ENCODE data around the gene HMCN1. TPM values are rescaled to one million over a fixed set of nuclear protein-coding genes. Genes with fewer than 3 reads are reported as not detected.

The HMCN1 gene
- total RNA-seq, 1 experiment from 2014 or later: 14.9 TPM

GRCh38 chr1:186228749-186229148 is 494.6 kb downstream of the HMCN1 start:
- in situ Hi-C loops (cut with HindIII; ENCODE audit: low sequenced_read_pairs): no loop called here
- no peak for DNase-seq (ENCODE audit: low spot score)

DNA sequence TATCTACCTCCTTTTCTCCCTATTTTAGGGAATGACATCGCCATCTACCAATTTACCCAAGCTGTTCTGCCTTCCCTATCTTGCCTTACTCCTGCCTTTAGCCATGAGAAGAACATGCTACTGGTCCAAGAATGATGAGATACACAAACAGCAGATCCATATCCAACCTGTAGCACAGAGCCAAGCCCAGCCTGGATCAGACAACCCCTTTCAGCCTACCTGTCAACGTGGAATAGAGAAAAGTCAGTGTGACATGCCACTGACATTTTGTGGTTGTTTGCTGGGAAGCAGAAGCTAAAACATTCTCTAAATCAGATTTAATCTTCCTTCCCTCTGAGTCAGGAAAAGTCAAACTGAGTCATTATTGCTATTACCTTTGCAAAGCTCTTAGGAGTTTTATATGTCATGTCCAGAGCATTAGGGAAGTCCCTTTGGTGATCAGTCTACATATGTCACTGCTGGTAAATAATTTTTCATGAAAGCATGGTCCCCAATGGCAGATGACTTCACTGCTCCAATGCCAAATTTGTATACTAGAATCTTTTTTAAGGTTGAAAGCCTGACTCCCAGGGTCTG is 497.8 kb downstream of the HMCN1 start:
- in situ Hi-C loops (cut with HindIII; ENCODE audit: low sequenced_read_pairs): no loop called here
- DNase-seq (ENCODE audit: low spot score): no peak

DNA sequence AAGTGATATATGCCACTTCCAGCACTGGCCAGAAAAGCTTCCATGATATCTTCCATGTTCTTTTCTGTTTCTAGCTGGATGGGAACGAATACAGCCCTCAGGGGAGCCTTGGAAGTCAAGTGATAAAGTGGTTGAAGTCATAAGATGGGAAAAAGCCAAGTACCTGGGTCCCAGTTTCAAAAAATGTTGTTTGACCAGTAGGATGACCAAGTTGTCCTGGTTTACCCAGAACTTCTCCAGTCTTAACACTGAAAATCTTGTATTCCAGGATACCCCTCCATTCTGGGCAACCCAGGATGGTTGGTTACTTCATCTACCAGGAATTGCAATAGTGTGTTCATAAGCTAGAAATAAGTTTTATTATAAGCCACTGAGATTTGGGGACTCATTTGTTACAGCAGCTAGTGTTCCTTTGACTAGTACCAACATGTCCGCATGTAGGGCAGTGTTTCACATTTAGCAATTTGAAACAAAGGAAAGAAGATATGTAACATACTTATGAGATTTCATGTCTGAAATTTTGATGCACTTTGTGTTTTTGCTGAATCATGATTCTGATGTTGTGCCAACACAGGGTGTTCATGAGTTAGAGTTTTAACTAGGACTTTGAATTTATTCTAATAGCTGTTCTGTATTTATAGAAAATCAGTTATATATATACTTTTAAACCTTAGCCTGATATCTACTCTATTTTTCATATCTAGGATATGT is 500.9 kb downstream of the HMCN1 start:
- in situ Hi-C loops (cut with HindIII; ENCODE audit: low sequenced_read_pairs): no loop called here
- DNase-seq (ENCODE audit: low spot score): no peak

DNA sequence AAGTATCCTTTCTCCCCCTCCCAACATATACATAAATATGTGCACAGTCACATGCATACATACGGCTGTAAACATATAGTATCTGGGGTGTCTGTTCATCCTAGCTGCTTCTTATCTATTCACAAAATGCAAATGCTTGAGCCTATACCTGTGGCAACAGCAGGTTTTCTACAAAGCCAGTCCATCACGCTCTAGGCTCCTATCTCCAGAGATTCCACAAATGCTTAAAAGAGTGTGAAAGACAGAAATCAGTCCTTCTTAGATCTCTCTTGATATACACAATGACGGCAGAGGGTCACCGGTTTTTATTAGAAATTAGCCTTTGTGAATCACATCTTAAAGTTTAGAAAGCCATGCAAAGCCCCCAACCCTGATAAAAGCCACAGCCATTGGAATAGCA is 501.5 kb downstream of the HMCN1 start:
- in situ Hi-C loops (cut with HindIII; ENCODE audit: low sequenced_read_pairs): no loop called here
- no peak for DNase-seq (ENCODE audit: low spot score)

- no peak for DNase-seq (ENCODE audit: low spot score)
- in situ Hi-C loops (cut with HindIII; ENCODE audit: low sequenced_read_pairs): no loop called here
These were observed 502.7 kb downstream of the HMCN1 start for GRCh38 chr1:186236921-186237320.

GRCh38 chr1:186239171-186239570 is 505.0 kb downstream of the HMCN1 start:
- in situ Hi-C loops (cut with HindIII; ENCODE audit: low sequenced_read_pairs): no loop called here
- no peak for DNase-seq (ENCODE audit: low spot score)

DNA sequence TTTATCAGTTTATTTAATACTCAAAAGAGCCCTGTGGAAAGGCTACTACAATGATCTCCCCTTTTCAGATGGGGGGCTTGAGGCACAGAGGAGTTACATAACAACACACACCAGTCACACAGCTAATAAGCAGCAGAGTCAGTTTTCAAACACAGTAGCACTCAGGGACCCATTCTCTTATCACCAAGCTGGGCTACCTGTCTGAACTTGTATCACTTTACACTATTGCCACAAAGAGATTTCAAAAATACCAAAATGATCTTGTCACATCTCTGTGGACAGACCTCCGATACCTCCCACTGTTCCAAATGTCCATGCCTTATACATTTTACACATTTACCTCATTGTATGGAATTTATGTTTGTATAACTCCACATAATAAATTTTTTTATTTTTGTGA is 506.2 kb downstream of the HMCN1 start:
- DNase-seq (ENCODE audit: low spot score): no peak
- in situ Hi-C loops (cut with HindIII; ENCODE audit: low sequenced_read_pairs): no loop called here

Measured in G401 (cell line).